ENCODE measurements around the gene BTF3.
A peak's percentile ranks its signal among the peaks of the same experiment; 100 is the strongest.
"Not testable (repeated sequence)": the region's sequence is repeated elsewhere in the genome, so short reads cannot be mapped to it uniquely, and the experiment has no call there.

Gene BTF3

DNA sequence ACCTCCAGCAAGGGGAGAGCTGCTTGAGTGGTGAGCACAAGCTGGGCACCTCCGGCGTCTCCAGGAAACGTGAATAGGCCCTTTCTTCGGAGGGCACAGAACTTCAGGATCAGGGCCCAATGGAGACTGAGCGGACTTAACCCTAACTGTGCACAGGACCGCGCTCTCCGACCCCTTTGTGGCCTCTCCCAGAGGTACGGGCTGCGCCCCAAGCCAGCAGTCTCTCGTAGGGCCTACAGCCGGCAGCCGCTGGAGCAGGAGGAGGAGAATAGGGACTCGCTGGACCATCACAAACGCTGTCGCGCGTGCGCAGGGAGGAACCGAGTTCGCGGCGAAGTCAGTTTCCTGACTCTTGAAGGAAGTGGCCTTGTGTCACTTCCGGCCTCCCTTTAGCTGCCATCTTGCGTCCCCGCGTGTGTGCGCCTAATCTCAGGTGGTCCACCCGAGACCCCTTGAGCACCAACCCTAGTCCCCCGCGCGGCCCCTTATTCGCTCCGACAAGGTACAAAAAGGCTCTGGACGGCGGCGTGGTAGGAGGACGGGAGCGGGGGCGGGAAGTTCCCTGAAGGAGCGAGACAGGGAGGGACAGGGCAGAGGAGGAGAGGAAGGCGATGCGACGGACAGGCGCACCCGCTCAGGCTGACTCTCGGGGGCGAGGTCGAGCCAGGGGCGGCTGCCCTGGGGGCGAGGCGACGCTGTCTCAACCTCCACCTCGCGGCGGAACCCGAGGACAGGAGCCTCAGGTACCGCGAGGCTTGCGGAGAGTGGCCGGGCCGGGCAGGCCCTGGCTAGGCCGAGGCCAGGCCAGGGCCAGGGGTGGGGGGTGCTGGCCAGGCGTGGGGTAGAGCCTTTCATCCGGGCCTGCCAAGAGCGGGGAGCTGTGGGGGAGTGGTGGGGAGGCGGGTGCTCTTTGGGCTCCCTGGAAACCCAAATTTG lies at the start of gene BTF3:
Gene BTF3, plus strand, starts transcription at position 386 of the 936 bp plus-strand sequence. Its CDS starts 226 bp downstream, at position 612.
- DNase-seq (ENCODE audit: low read depth): peak; percentile 97

DNA sequence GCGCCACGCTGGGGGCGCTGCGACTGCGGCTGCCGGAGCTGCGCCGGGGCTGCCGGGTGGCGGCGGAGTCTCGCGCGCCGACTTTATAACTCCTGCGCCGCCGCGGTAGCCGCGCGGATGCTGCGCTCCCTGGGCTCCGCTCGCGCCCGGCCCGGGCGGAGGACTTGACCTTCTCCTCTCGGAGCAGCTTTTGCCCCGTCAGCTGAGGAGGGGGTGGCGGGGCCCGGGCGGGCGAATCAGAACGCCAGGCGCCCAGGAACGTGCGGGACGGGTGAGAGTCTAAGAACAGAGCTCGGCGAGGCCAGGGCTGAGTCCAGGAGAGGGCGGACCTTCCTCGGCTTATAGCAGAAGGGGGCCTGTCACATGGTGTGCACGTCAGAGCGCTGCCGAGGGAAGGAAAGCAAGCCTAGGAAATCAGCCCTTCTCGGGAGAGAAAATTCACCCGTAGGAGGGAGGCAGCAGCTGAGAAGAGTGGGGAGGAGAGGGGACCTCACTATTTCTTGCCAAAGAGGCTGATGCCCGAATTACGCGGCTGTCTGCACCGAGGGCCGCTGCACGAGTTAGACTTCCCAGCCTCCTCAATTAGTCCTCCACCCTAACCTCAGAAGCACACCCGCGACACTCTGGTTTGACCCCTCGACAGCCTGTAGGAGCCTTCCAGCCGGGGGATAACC lies 49.6 kb upstream of the BTF3 start, which contains the start of gene FOXD1:
Gene FOXD1, minus strand, starts transcription at position 315 of the 674 bp plus-strand sequence. CDS start 415 bp downstream, outside the sequence.
- peak; percentile 93 for DNase-seq (ENCODE audit: low read depth)

DNA sequence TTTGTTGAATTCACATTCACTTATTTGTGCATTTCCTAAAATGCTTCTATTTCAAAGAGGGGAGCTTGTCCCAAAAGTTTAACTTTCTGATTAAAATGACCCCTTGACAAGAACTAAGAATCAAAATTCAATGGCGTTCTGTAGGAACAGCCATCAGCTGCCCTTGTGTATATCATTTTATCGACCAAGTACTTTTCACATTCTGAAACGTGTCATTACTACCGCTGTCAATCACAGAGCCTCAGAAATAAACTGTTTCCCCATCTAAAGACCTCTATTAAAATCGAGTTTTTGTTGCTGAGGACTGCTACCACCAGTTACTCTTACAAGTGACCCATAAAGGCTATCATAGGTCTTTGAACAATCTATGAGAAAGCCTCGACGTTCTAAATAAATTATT lies 48.1 kb upstream of the BTF3 start:
- no peak for DNase-seq (ENCODE audit: low read depth)

DNA sequence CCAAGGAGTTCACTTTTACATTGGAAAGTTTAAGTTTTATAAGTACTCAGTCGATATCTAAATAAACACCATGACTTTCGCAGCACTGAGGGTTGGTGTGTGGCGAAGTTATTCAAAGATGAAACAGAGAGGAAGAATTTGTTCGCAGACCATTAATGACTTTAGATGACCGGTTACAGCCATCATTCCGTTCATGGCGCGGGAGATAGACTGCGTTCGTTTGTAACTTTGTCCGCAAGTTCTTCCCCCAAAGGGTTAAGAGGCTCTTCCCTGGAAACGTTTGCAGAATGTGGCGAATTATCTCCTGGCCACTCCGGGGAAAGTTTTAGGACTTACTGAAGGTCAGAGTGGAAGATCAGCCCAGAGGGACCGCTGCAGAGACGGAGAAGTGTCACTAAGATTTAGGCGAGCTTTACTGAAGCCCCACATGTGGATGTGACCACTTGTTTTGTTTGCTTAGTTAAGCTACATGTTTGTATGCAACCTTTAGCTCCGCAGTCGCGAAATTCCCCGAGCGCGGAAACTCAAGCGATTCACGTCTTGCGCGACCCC lies 47.5 kb upstream of the BTF3 start:
- peak; percentile 14 for DNase-seq (ENCODE audit: low read depth)

DNA sequence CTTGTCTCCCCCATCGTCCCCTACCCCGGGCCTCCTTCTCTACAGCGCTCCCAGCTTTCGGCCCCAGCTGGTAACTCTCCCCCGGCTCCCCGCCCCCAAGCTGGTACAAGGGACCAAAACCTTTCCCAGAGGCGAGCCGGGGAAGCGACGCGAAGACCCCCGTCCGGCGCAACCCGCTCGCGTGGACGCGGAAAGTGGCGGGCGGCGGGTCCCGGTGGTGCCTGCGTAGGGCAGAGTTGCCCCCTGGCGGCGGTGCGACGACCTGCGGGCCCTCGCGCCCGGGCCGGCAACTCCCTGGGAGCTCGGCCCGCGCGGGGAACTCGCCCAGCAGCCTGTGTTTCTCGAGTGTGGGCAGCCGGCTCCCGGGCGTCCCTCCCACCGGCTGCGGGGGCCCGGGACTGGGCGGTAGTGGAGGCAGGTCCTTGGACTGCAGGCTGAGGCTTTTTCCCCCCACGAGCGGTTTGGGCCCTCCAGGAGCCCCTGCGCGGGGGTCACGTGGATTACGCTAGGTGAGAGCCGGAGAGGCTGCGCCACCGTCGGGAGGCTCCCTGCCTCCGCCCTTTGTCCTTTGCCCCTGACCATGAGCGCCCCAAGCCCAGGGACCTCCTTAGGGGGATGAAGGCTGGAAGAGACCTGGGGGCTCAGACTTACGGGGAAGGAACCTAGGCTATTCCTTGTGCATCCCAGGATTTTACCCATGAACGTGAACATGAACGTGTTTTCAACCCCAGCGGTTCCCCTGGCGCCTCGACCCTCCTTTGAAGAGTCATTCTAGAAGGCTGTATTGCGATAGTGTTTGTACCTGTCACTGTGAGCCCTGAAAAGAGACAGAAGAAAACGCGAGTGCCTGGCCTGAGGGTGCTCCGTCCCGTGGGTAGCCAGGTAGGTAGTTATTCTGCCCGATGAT lies 46.8 kb upstream of the BTF3 start:
- peak; percentile 42 for DNase-seq (ENCODE audit: low read depth)

DNA sequence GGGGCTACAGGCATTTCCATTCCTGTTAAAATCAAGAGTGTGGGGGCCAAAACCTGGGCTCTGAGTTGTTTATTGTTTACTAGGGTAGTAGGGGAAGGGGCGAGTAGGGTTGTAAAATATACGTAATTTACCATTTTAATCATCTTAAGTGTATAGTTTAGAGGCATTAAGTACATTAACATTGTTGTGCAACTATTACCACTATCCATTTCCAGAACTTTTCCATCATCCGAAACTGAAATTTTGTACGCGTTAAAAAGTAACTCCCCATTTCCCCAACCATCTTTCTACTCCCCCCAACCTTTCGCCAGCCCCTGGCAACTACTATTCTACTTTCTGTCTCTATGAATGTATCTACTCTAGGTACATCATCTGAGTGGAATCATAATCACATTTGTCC lies 46.0 kb upstream of the BTF3 start:
- DNase-seq (ENCODE audit: low read depth): no peak

DNA sequence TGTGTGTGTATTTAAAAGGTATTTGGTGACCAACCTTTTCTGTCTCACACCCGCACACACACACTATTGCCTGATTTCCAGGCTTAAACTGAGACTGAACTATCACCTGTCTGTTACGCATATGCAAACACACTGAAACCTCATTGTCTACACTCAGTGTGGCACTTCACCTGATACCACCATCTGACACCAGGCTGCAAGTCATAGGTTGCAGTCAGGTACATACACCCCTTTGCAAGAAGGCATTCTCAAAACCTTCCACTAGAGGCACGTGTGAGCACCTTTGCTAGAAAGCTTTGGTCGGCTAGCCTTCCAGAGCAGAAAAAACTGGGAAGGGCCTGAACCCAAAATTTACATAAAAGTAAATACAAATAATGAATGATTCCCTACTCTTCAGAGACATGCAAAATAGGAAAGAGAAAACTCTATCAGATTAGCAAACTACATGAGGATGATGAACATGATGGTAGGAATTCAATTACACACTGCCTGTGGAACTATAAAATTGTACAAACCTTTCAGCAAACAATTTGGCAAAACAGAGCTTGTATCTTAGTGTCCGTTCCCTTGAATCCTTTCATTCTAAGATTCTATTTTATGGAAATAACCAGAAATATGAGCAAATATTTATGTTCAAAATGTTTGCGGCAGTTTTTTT lies 43.7 kb upstream of the BTF3 start:
- peak; percentile 27 for DNase-seq (ENCODE audit: low read depth)

DNA sequence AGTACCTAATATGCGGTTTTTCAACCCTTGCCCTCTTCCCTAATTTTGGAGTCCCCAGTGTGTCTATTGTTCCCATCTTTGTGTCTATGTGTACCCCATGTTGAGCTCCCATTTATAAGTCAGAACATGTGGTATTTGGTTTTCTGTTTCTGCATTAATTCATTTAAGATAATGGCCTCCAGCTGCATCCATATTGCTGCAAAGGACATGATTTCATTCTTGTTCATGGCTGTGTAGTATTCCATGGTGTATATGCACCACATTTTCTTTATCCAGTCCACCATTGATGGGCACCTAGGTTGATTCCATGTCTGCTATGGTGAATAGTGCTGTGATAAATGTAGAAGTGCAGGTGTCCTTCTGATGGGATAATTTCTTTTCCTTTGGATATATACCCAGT lies 41.8 kb upstream of the BTF3 start:
- not testable (repeated sequence) for DNase-seq (ENCODE audit: low read depth)

DNA sequence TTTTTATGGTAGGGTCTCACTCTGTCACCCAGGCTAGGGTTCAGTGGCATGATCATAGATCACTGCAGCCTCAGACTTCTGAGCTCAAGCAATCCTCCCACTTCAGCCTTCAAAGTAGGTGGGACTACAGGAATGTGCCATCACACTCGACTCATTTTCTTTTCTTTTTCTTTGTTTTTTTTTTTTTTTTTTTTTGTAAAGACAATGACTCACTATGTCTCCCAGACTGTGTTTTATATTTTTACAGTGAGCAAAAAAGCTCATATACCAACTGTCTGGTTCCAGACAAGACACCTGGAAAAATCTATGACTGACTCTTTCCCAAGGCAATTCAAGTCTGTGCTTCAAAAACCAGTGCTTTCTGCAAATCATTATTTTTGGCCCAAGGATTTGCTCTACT lies 38.9 kb upstream of the BTF3 start:
- DNase-seq (ENCODE audit: low read depth): no peak

DNA sequence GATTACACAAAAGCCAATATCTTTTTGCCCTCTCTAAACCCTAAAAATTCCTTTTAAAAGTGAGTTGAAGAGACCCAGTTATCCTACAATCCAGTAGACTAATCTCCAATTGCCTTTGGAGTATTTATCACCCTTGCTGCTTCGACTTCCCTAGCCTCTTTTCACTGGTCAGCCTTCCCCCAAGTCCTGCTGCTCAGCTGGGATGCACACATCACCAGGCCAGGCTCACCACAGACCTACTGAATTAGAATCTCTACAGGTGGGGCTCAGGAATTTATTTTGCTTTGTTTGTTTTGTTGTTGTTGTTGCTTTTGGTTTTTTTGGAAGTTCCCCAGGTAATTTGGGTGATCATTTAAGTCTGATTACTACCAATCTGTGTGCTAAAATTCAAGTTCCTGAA lies 38.1 kb upstream of the BTF3 start:
- no peak for DNase-seq (ENCODE audit: low read depth)

DNA sequence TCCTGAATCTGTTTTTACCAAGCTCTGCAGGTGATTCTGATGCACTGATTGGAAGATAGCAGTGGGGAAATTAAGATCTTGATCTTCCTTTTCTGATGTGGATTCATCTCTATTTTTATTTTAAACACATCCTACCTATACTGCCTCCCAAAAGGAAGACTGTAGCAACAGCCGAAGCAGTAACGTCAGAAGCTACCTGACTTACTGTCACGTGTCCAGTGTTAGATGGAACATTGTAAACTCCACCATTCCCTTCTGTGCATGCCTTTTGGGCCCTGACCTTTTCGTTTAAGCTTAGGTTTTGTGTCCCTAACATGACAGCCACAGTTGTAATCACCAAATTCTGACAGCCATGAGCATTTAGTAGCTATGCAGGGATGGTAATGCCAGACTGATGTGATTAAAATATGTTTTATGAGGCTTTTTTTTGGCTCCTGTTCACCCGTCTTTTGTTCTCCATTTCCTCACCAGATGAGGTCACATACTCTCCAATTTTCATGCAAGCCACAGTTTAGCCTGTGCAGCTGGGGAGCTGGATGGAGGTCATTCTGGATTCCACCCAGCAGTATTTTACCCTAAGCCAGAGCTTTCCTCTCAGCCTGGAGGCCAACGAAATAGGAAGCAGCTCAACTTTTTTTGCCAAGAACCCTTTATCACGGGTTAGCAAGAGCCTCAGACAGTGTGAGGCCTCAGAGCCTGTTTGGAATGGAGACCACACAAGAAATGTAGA lies 34.1 kb upstream of the BTF3 start:
- peak; percentile 82 for DNase-seq (ENCODE audit: low read depth)

GRCh38 chr5:73468638-73469037 lies 29.6 kb upstream of the BTF3 start:
- DNase-seq (ENCODE audit: low read depth): not testable (repeated sequence)

DNA sequence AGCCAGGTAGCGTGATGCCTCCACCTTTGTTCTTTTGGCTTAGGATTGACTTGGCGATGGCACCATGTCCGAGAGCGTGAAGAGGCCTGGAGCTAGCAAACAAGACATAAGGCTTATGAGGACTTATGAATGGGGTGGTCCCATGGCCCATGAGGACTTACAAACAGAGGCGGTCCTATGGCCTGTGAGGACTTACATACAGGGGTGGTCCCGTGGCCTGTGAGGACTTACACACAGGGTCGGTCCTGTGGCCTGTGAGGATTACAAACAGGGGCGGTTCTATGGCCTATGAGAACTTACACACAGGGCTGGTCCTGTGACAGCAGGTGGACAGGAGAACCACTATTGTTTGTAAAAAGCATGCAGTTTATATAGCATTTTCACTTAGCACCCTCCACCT lies 28.4 kb upstream of the BTF3 start:
- DNase-seq (ENCODE audit: low read depth): no peak

GRCh38 chr5:73471654-73472053 lies 26.6 kb upstream of the BTF3 start:
- DNase-seq (ENCODE audit: low read depth): no peak

- DNase-seq (ENCODE audit: low read depth): no peak
These were observed 26.1 kb upstream of the BTF3 start for GRCh38 chr5:73472116-73472515.

- DNase-seq (ENCODE audit: low read depth): no peak
These were observed 17.7 kb upstream of the BTF3 start for GRCh38 chr5:73480500-73480899.

GRCh38 chr5:73482383-73483136 lies 15.7 kb upstream of the BTF3 start:
- peak; percentile 39 for DNase-seq (ENCODE audit: low read depth)

- DNase-seq (ENCODE audit: low read depth): no peak
These were observed 14.6 kb upstream of the BTF3 start for GRCh38 chr5:73483676-73484075.

- no peak for DNase-seq (ENCODE audit: low read depth)
These were observed 13.7 kb upstream of the BTF3 start for GRCh38 chr5:73484511-73484910.

- no peak for DNase-seq (ENCODE audit: low read depth)
These were observed 12.5 kb upstream of the BTF3 start for GRCh38 chr5:73485715-73486114.

Measured in fibroblast of gingiva (primary cell).